A549 (cell line): ENCODE measurements around the gene ZRANB1. TPM values are rescaled to one million over a fixed set of nuclear protein-coding genes. Genes with fewer than 3 reads are reported as not detected.
"Not testable (repeated sequence)": the region's sequence is repeated elsewhere in the genome, so short reads cannot be mapped to it uniquely, and the experiment has no call there.

Source experiments
- ATAC-seq, 2 experiments: fragments of 200-7000 bp in 1 of 2; fragments of >200 bp in 1 of 2; cut with Nextera tagmentation in 1 of 2; cut with Tn5 transposase in 1 of 2; 3 replicates each; pipeline versions ENCODE4 v1.8.0 to v1.9.1; 2018 to 2020; ENCODE audit warnings: mild to moderate bottlenecking in 1 of 2, moderate library complexity in 1 of 2
- CTCF ChIA-PET: fragments of 300-600 bp; sonication (Branson Sonifier 250); formaldehyde crosslinking; extraction: SDS; loops from one replicate; lab custom pipeline; 2021; ENCODE audit warnings: antibody characterized with exemption, inconsistent platforms; lab: Yijun Ruan, JAX
- POLR2A ChIA-PET: fragments of 350-600 bp; formaldehyde crosslinking; extraction: SDS; loops from one replicate; lab custom pipeline; 2021; ENCODE audit warnings: antibody characterized with exemption, inconsistent platforms; lab: Yijun Ruan, JAX
- DNase-seq, 2 experiments: peaks; one replicate each; pipeline versions ENCODE4 v3.0.0 to v3.0.0-alpha.2; 2011 to 2016; ENCODE audit warnings: low read depth in 1 of 2, low spot score in 1 of 2
- FAIRE-seq: peaks from 2 replicates; lab custom pipeline; 2011; peaks lifted over from hg19 to GRCh38; lab: Jason Lieb, UNC
- H3K27ac ChIP-seq, 2 experiments: fragments of >200 bp; sonication (Bioruptor Twin); formaldehyde crosslinking; 3 replicates each; pipeline ENCODE4 v1.5.1; 2016 to 2017
- H3K4me1 ChIP-seq: fragments of >200 bp; sonication (Bioruptor Twin); formaldehyde crosslinking; 3 replicates; pipeline ENCODE4 v1.6.1; 2016
- H3K4me2 ChIP-seq: fragments of >200 bp; sonication (Bioruptor Twin); formaldehyde crosslinking; 3 replicates; pipeline ENCODE4 v1.6.1; 2016
- H3K4me3 ChIP-seq: fragments of >200 bp; sonication (Bioruptor Twin); formaldehyde crosslinking; 3 replicates; pipeline ENCODE4 v1.5.1; 2016
- H3K9me3 ChIP-seq: fragments of >200 bp; sonication (Bioruptor Twin); formaldehyde crosslinking; 3 replicates; pipeline ENCODE4 v1.6.1; 2016
- BHLHE40 ChIP-seq: IDR thresholded peaks from 2 replicates; pipeline ENCODE4 v1.6.1; 2012; ENCODE audit warnings: low read depth, low read length, inconsistent platforms
- ESRRA ChIP-seq: fragments of 150-350 bp; IDR thresholded peaks from 2 replicates; pipeline ENCODE4 v1.6.1; 2014; ENCODE audit warnings: mild to moderate bottlenecking, low read length, borderline replicate concordance
- FOSL2 ChIP-seq, 2 experiments: fragments of 450-650 bp in 1 of 2; fragments of >200 bp in 1 of 2; sonication (Bioruptor Twin) in 1 of 2; formaldehyde crosslinking; IDR thresholded peaks; 2 replicates each; pipeline versions ENCODE4 v1.5.0 to v1.6.1; 2016 to 2020; ENCODE audit warnings: mild to moderate bottlenecking in 1 of 2, moderate library complexity in 1 of 2
- HDAC2 ChIP-seq: fragments of 200-600 bp; sonication (generic); IDR thresholded peaks from 2 replicates; pipeline ENCODE4 v1.6.1; 2016
- HOXB5 ChIP-seq: fragments of 250-450 bp; sonication (Bioruptor Pico); IDR thresholded peaks from 2 replicates; pipeline ENCODE4 v1.5.0; 2020; ENCODE audit warnings: mild to moderate bottlenecking, moderate library complexity
- JUN ChIP-seq, 2 experiments: fragments of >200 bp; sonication (Bioruptor Twin); formaldehyde crosslinking; IDR thresholded peaks; 2 replicates in 1 of 2; 3 replicates in 1 of 2; pipeline ENCODE4 v1.6.1; 2016 to 2017
- MAFK ChIP-seq: fragments of 450-650 bp; IDR thresholded peaks from 2 replicates; pipeline ENCODE4 v1.6.1; 2014; ENCODE audit not compliant: partially characterized antibody
- MYC ChIP-seq: IDR thresholded peaks from 2 replicates; pipeline ENCODE4 v1.6.1; 2012; ENCODE audit warnings: mild to moderate bottlenecking, inconsistent platforms, low read length, improper control_type of control experiment, borderline replicate concordance
- PHF8 ChIP-seq: fragments of 200-600 bp; sonication (generic); IDR thresholded peaks from 2 replicates; pipeline ENCODE4 v1.6.1; 2016; ENCODE audit warnings: low read depth, mild to moderate bottlenecking, antibody characterized with exemption, moderate library complexity, borderline replicate concordance
- POLR2A ChIP-seq: IDR thresholded peaks from 2 replicates; pipeline ENCODE4 v1.6.1; 2012; ENCODE audit warnings: mild to moderate bottlenecking, low read length
- RAD21 ChIP-seq, 2 experiments: fragments of >200 bp in 1 of 2; sonication (Bioruptor Twin) in 1 of 2; formaldehyde crosslinking in 1 of 2; IDR thresholded peaks in 1 of 2; conservative IDR thresholded peaks in 1 of 2; 2 replicates in 1 of 2; 3 replicates in 1 of 2; pipeline ENCODE4 v1.6.1; 2012 to 2018; ENCODE audit warnings: inconsistent platforms in 1 of 2
- RARB ChIP-seq: fragments of 250-450 bp; sonication (Bioruptor Pico); IDR thresholded peaks from 2 replicates; pipeline ENCODE4 v1.8.0; 2021; ENCODE audit warnings: mild to moderate bottlenecking, moderate library complexity
- SREBF2 ChIP-seq: fragments of 450-650 bp; IDR thresholded peaks from 2 replicates; pipeline ENCODE4 v1.6.1; 2014; ENCODE audit warnings: mild to moderate bottlenecking, moderate library complexity
- TP53 ChIP-seq: fragments of 250-450 bp; sonication (Bioruptor Pico); IDR thresholded peaks from 2 replicates; pipeline ENCODE4 v1.5.0; 2021; ENCODE audit warnings: mild to moderate bottlenecking, moderate library complexity
- ZFP36 ChIP-seq: fragments of 450-650 bp; IDR thresholded peaks from 2 replicates; pipeline ENCODE4 v1.6.1; 2014; ENCODE audit warnings: borderline replicate concordance; ENCODE audit not compliant: partially characterized antibody
- WGBS: methylation state at CpG from one replicate; pipeline ENCODE4 v1.1.6; 2017; ENCODE audit errors: missing lambda C conversion rate; 5-methylcytosine and 5-hydroxymethylcytosine counted together
- polyA plus RNA-seq, 4 experiments: library from polyadenylated mRNA; depleted of rRNA in 3 of 4; stranded (reverse); fragments of >200 nt; fragmentation: RNase III in 1 of 4; extraction: RNeasy Plus Mini Kit Qiagen cat#74134 plus additional on column Dnase treatment in 1 of 4; gene quantifications; 2 replicates in 3 of 4; 3 replicates in 1 of 4; pipeline ENCODE4 v1.2.3, GENCODE V29; 2011 to 2017

ZRANB1 gene
- polyA plus RNA-seq, 2 of the 4 experiments (the other 2 are of a cell fraction): 8.0 to 19.5 TPM

- no peaks in the 10 kb centered on the region for H3K9me3 ChIP-seq
- FAIRE-seq: no peak
- H3K4me2 ChIP-seq: no peak overlapping the region
- ChIA-PET POLR2A (no interaction called here), CTCF (no interaction called here)
- no peak for TF ChIP-seq BHLHE40
- no peak for TF ChIP-seq HDAC2
- no peak for TF ChIP-seq SREBF2
- no peak for TF ChIP-seq ESRRA
- no peak for TF ChIP-seq HOXB5 (CRISPR knock-in tag)
- H3K27ac ChIP-seq: no peak overlapping the region
- WGBS: 73% methylated on average over 7 of the region's 8 CpGs
- no peak for ATAC-seq
- H3K4me3 ChIP-seq: no peak overlapping the region
- no peak for DNase-seq
- no peaks in the 10 kb centered on the region for H3K4me1 ChIP-seq
Observed at GRCh38 chr10:124909563-124909962, 32.4 kb upstream of the ZRANB1 start.

- Histone ChIP-seq H3K4me1 (0 out of 3 replicates have a peak, but pooled peaks cover 3% of the 10 kb centered on the region), H3K4me3 (no peak overlapping the region), H3K4me2 (no peak overlapping the region), H3K27ac (no peak overlapping the region), H3K9me3 (no peaks in the 10 kb centered on the region)
- no peak for FAIRE-seq
- no peak for DNase-seq
- ChIA-PET CTCF (no interaction called here), POLR2A (no interaction called here)
- WGBS: 59% methylated on average over 14 of the region's 14 CpGs
- TF ChIP-seq PHF8 (no peak), TP53 (CRISPR knock-in tag) (no peak), RAD21 (conservative IDR thresholded peaks at IDR 0.05 in 1 of 2, IDR thresholded peaks at IDR 0.05 in 1 of 2) (no peak), FOSL2 (IDR thresholded peaks at IDR 0.05) (no peak), FOSL2 (CRISPR knock-in tag; IDR thresholded peaks at IDR 0.05) (no peak)
- no peak for ATAC-seq
Observed at GRCh38 chr10:124911124-124912067, 30.5 kb upstream of the ZRANB1 start.

GRCh38 chr10:124912101-124912886 lies 29.6 kb upstream of the ZRANB1 start:
- no peak for DNase-seq
- 0 out of 3 replicates have a peak, but pooled peaks cover 3% of the 10 kb centered on the region for H3K4me1 ChIP-seq
- 79% methylated on average over 5 of the region's 5 CpGs for WGBS
- H3K9me3 ChIP-seq: no peaks in the 10 kb centered on the region
- ChIA-PET CTCF (interaction anchor here (0.6 kb wide), 1 partner anchor 13 kb away, joined by 3 read pairs; no protein-coding TSS in a partner anchor), POLR2A (interaction anchor here (0.6 kb wide), 1 partner anchor 194 kb away, joined by 5 read pairs; no protein-coding TSS in a partner anchor)
- H3K4me2 ChIP-seq: no peak overlapping the region
- ATAC-seq: no peak
- H3K27ac ChIP-seq: no peak overlapping the region
- TF ChIP-seq MAFK (no peak), SREBF2 (no peak)
- no peak overlapping the region for H3K4me3 ChIP-seq
- no peak for FAIRE-seq

- 53% methylated on average over 3 of the region's 3 CpGs for WGBS
- TF ChIP-seq MYC (no peak), POLR2A (no peak), JUN (IDR thresholded peaks at IDR 0.05) (no peak), ZFP36 (no peak), RARB (CRISPR knock-in tag) (no peak)
- ATAC-seq (no peak), DNase-seq (no peak), FAIRE-seq (no peak)
- no peak overlapping the region for H3K4me3 ChIP-seq
- H3K27ac ChIP-seq: no peak overlapping the region
- POLR2A ChIA-PET: no interaction called here
- no peaks in the 10 kb centered on the region for H3K9me3 ChIP-seq
- CTCF ChIA-PET: no interaction called here
- H3K4me2 ChIP-seq: no peak overlapping the region
- H3K4me1 ChIP-seq: peaks cover 3% of the 10 kb centered on the region; the same call in 1 of the 3 replicates
Observed at GRCh38 chr10:124913167-124913566, 28.8 kb upstream of the ZRANB1 start.

- H3K27ac ChIP-seq, CTCF ChIA-PET, POLR2A ChIA-PET, H3K9me3 ChIP-seq, ATAC-seq, H3K4me3 ChIP-seq, DNase-seq, FAIRE-seq, H3K4me2 ChIP-seq: not testable (repeated sequence)
- H3K4me1 ChIP-seq: peaks cover 14% of the 10 kb centered on the region
- 88% methylated on average over 16 of the region's 16 CpGs for WGBS
Observed at GRCh38 chr10:124914398-124914797, 27.5 kb upstream of the ZRANB1 start.
